Sigmoid colon (tissue), 4 donors: ENCODE measurements around the gene DENND2A.

Source experiments
- CTCF ChIP-seq, 4 experiments: fragments of 450-650 bp in 3 of 4; fragments of 200-600 bp in 1 of 4; IDR thresholded peaks; one replicate each; pipeline ENCODE4 v1.5.1; 2016 to 2019; ENCODE audit warnings: antibody characterized with exemption in 4 of 4, mild to moderate bottlenecking in 3 of 4, moderate library complexity in 2 of 4
- EP300 ChIP-seq, 4 donors: sonication (generic); formaldehyde crosslinking; IDR thresholded peaks; one replicate each; pipeline ENCODE4 v1.6.1; 2017; ENCODE audit warnings: antibody characterized with exemption in 4 of 4
- POLR2A ChIP-seq, 2 donors: fragments of 450-650 bp; IDR thresholded peaks; one replicate each; pipeline ENCODE4 v1.6.1; 2016; ENCODE audit warnings: antibody characterized with exemption in 2 of 2, mild to moderate bottlenecking in 2 of 2, moderate library complexity in 2 of 2
- POLR2AphosphoS5 ChIP-seq, 4 donors: sonication (generic); formaldehyde crosslinking; IDR thresholded peaks; one replicate each; pipeline ENCODE4 v1.6.1; 2017; ENCODE audit warnings: antibody characterized with exemption in 4 of 4

GRCh38 chr7:140541513-140542227 is 98.9 kb downstream of the DENND2A start:
- TF ChIP-seq CTCF (IDR thresholded peaks at IDR 0.05) (no peak), POLR2A (IDR thresholded peaks at IDR 0.05) (no peak), EP300 (IDR thresholded peaks at IDR 0.05) (peak in 1 of 4 donors; percentile 5), POLR2AphosphoS5 (IDR thresholded peaks at IDR 0.05) (peak; percentile 13 to 61 (median 58))
